Measurements from ENCODE around the gene ANKRD31. TPM values are rescaled to one million over a fixed set of nuclear protein-coding genes. Genes with fewer than 3 reads are reported as not detected.
"Not testable (repeated sequence)": the region's sequence is repeated elsewhere in the genome, so short reads cannot be mapped to it uniquely, and the experiment has no call there.

The ANKRD31 gene
- total and polyA plus RNA-seq, 11 donors: 0.04 to 0.17 (median 0.09) TPM; not detected in 5

- TF ChIP-seq, protein P1, sequence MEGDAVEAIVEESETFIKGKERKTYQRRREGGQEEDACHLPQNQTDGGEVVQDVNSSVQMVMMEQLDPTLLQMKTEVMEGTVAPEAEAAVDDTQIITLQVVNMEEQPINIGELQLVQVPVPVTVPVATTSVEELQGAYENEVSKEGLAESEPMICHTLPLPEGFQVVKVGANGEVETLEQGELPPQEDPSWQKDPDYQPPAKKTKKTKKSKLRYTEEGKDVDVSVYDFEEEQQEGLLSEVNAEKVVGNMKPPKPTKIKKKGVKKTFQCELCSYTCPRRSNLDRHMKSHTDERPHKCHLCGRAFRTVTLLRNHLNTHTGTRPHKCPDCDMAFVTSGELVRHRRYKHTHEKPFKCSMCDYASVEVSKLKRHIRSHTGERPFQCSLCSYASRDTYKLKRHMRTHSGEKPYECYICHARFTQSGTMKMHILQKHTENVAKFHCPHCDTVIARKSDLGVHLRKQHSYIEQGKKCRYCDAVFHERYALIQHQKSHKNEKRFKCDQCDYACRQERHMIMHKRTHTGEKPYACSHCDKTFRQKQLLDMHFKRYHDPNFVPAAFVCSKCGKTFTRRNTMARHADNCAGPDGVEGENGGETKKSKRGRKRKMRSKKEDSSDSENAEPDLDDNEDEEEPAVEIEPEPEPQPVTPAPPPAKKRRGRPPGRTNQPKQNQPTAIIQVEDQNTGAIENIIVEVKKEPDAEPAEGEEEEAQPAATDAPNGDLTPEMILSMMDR (IDR thresholded peaks at IDR 0.05): no peak
- TF ChIP-seq POLR2A (IDR thresholded peaks at IDR 0.05): no peak
- intact Hi-C loops (cut with DNase I): no loop called here
These were observed 145.1 kb downstream of the ANKRD31 start for GRCh38 chr5:75091597-75091996.

GRCh38 chr5:75089662-75090061 lies 147.0 kb downstream of the ANKRD31 start:
- no peak overlapping the region for H3K27ac ChIP-seq
- no peak overlapping the region for H3K4me3 ChIP-seq
- H3K27me3 ChIP-seq: no peaks in the 10 kb centered on the region
- H3K4me1 ChIP-seq: no peaks in the 10 kb centered on the region
- TF ChIP-seq, protein P1 (IDR thresholded peaks at IDR 0.05): no peak
- TF ChIP-seq POLR2A (IDR thresholded peaks at IDR 0.05): no peak
- no peaks in the 10 kb centered on the region for H3K9me3 ChIP-seq
- ATAC-seq: no peak
- no peak for DNase-seq
- H3K36me3 ChIP-seq: no peaks in the 10 kb centered on the region
- 73 to 88% (median 77%) methylated on average over 1 of the region's 1 CpG for WGBS, 4 donors
- intact Hi-C loops (cut with DNase I): no loop called here

More at GRCh38 chr5:75091597-75091996, 145.1 kb downstream of the ANKRD31 start:
- DNase-seq (no peak), ATAC-seq (no peak)
- H3K4me3 ChIP-seq: no peak overlapping the region
- WGBS, 4 donors: 62 to 81% (median 70%) methylated on average over 3 of the region's 3 CpGs
- no peaks in the 10 kb centered on the region for H3K4me1 ChIP-seq
- no peak overlapping the region for H3K27ac ChIP-seq
- no peaks in the 10 kb centered on the region for H3K36me3 ChIP-seq
- H3K9me3 ChIP-seq: no peaks in the 10 kb centered on the region
- H3K27me3 ChIP-seq: no peaks in the 10 kb centered on the region

DNA sequence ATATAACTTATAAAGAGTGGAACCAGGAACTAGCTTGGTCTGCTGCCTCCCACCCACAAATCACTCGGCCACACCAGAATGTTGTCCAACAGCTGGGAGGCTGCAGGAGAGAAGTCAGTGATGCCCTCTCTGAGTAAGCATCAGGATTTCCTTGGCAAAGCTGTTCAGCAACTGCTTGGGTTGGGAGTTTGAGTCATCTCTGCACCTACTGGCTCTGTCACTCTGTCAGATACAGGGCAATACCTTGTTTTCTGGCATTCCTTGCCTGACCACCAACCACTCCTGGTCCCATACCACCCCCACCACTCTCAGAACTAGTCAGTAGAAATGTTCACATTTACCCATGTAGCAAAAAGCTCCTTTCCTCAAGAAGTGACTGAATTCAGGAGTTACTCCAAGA lies 147.5 kb downstream of the ANKRD31 start:
- Histone ChIP-seq H3K4me3 (no peak overlapping the region), H3K36me3 (no peaks in the 10 kb centered on the region), H3K27me3 (no peaks in the 10 kb centered on the region), H3K4me1 (no peaks in the 10 kb centered on the region), H3K9me3 (no peaks in the 10 kb centered on the region), H3K27ac (no peak overlapping the region)
- 80 to 91% (median 89%) methylated on average over 1 of the region's 1 CpG for WGBS, 4 donors
- TF ChIP-seq, protein P1 (IDR thresholded peaks at IDR 0.05): no peak
- no peak for TF ChIP-seq POLR2A (IDR thresholded peaks at IDR 0.05)
- DNase-seq (no peak), ATAC-seq (no peak)
- intact Hi-C loops (cut with DNase I): no loop called here

DNA sequence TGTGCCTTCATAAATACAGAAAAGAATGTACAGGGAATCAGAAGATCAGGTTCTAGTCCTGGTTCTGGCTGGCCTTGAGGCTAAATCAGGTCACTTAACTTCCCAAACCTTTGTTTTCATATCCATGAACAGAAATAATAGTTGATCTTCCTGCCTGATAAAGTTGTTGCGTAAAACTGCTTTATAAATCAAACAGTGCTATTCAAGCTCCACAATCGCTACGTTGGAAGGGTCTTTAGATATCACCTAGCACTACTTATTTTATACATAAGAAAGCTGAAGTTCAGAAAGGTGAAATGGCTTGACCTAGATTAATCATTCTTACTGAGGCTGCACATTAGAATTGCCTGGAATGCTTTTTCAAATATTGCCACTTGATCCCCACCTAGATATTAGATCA lies 148.0 kb downstream of the ANKRD31 start:
- no peak for TF ChIP-seq POLR2A (IDR thresholded peaks at IDR 0.05)
- ATAC-seq (no peak), DNase-seq (no peak)
- H3K4me1 ChIP-seq: no peaks in the 10 kb centered on the region
- H3K36me3 ChIP-seq: no peaks in the 10 kb centered on the region
- WGBS, 4 donors: 78 to 90% (median 86%) methylated on average over 3 of the region's 3 CpGs
- intact Hi-C loops (cut with DNase I): no loop called here
- no peak overlapping the region for H3K4me3 ChIP-seq
- H3K9me3 ChIP-seq: peaks cover 0 to 3% (median 0%) of the 10 kb centered on the region in 12 donors
- H3K27ac ChIP-seq: no peak overlapping the region
- H3K27me3 ChIP-seq: peaks cover 0 to 2% (median 0%) of the 10 kb centered on the region in 9 donors

- no peak for TF ChIP-seq POLR2A (IDR thresholded peaks at IDR 0.05)
- TF ChIP-seq, protein P1 (IDR thresholded peaks at IDR 0.05): no peak
- Histone ChIP-seq H3K27ac (no peak overlapping the region), H3K27me3 (peaks cover 0 to 6% (median 0%) of the 10 kb centered on the region in 9 donors), H3K9me3 (peaks cover 0 to 4% (median 0%) of the 10 kb centered on the region in 12 donors), H3K4me1 (no peaks in the 10 kb centered on the region), H3K4me3 (no peak overlapping the region), H3K36me3 (no peaks in the 10 kb centered on the region)
- WGBS, 4 donors: 70 to 79% (median 74%) methylated on average over 2 of the region's 2 CpGs
- ATAC-seq (no peak), DNase-seq (no peak)
- intact Hi-C loops (cut with DNase I): no loop called here
These were observed 155.2 kb downstream of the ANKRD31 start for GRCh38 chr5:75081510-75081909.

DNA sequence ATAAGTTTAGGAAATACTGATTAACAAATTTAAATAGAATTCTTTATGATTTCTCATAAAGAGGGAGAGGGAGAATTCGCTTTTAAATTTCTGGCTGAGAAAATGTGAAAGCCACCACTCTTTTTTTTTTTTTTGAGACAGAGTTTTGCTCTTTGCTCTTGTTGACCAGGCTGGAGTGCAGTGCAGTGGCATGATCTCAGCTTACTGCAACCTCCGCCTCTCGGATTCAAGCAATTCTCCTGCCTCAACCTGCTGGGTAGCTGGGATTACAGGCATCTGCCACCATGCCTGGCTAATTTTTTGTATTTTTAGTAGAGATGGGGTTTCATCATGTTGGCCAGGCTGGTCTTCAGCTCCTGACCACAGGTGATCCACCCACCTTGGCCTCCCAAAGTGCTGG lies 157.3 kb downstream of the ANKRD31 start:
- H3K4me1 ChIP-seq; H3K9me3 ChIP-seq; H3K27me3 ChIP-seq; H3K4me3 ChIP-seq; H3K27ac ChIP-seq; H3K36me3 ChIP-seq; ATAC-seq; DNase-seq; intact Hi-C loops (cut with DNase I): not testable (repeated sequence)
- WGBS, 4 donors: 78 to 82% (median 79%) methylated on average over 3 of the region's 3 CpGs
